Breast epithelium (tissue), 4 donors: ENCODE measurements around the gene MPST. TPM values are rescaled to one million over a fixed set of nuclear protein-coding genes. Genes with fewer than 3 reads are reported as not detected.
A peak's percentile ranks its signal among the peaks of the same experiment; 100 is the strongest.

Source experiments
- DNase-seq, 2 donors: peaks; one replicate each; pipeline ENCODE4 v3.0.0-alpha.2; 2019; ENCODE audit warnings: low spot score in 2 of 2
- H3K27ac ChIP-seq, 2 donors: fragments of 200-600 bp; sonication (generic) in 1 of 2; one replicate each; pipeline ENCODE4 v1.5.1; 2016 to 2019; ENCODE audit warnings: mild to moderate bottlenecking in 1 of 2
- H3K27me3 ChIP-seq, 2 donors: fragments of 200-600 bp; sonication (generic) in 1 of 2; one replicate each; pipeline versions ENCODE4 v1.5.1 to v1.6.0; 2017 to 2019; ENCODE audit warnings: control low read depth in 1 of 2, mild to moderate bottlenecking in 1 of 2
- H3K36me3 ChIP-seq: fragments of 200-600 bp; one replicate; pipeline ENCODE4 v1.5.1; 2019
- H3K4me1 ChIP-seq, 2 donors: fragments of 200-600 bp; sonication (generic); one replicate each; pipeline ENCODE4 v1.5.1; 2016 to 2019; ENCODE audit warnings: control low read depth in 1 of 2
- H3K4me3 ChIP-seq, 3 donors: fragments of 200-600 bp; sonication (generic); 1 replicate in 2 of 3; 2 replicates in 1 of 3; pipeline ENCODE4 v1.5.1; 2016 to 2019; ENCODE audit warnings: mild to moderate bottlenecking in 3 of 3, moderate library complexity in 2 of 3
- H3K9me3 ChIP-seq, 2 donors: fragments of 200-600 bp; sonication (generic) in 1 of 2; one replicate each; pipeline ENCODE4 v1.5.1; 2016 to 2019; ENCODE audit warnings: control low read depth in 1 of 2
- CTCF ChIP-seq, 3 donors: fragments of 450-650 bp; IDR thresholded peaks; one replicate each; pipeline ENCODE4 v1.5.1; 2016 to 2017; ENCODE audit warnings: antibody characterized with exemption in 3 of 3, mild to moderate bottlenecking in 3 of 3, moderate library complexity in 3 of 3
- POLR2A ChIP-seq: fragments of 450-650 bp; IDR thresholded peaks from one replicate; pipeline ENCODE4 v1.6.1; 2016; ENCODE audit warnings: antibody characterized with exemption, mild to moderate bottlenecking, moderate library complexity
- POLR2AphosphoS5 ChIP-seq, 3 donors: sonication (generic); formaldehyde crosslinking; IDR thresholded peaks; one replicate each; pipeline ENCODE4 v1.6.1; 2017; ENCODE audit warnings: antibody characterized with exemption in 3 of 3
- intact Hi-C: fragments of 100-400 bp; cut with DNase I; formaldehyde crosslinking; loops from one replicate; pipeline ENCODE4 v1.15.1; 2023; ENCODE audit warnings: low total_unique reads
- total RNA-seq, 3 donors: library from RNA; depleted of rRNA; stranded (reverse); fragments of >200 nt; gene quantifications; one replicate each; pipeline ENCODE4 v1.1.0, GENCODE V29; 2016

Gene MPST
- total RNA-seq, 3 donors from 2014 or later: 72.0 to 175 (median 113) TPM

GRCh38 chr22:37049224-37049623, 29.7 kb downstream of the MPST start:
- DNase-seq: no peak
- TF ChIP-seq CTCF (IDR thresholded peaks at IDR 0.05) (no peak), POLR2A (no peak), POLR2AphosphoS5 (IDR thresholded peaks at IDR 0.05) (no peak)
- no peaks in the 10 kb centered on the region for H3K9me3 ChIP-seq
- intact Hi-C loops: no loop called here
- no peaks in the 10 kb centered on the region for H3K27me3 ChIP-seq
- H3K4me3 ChIP-seq: no peak overlapping the region
- H3K36me3 ChIP-seq: no peaks in the 10 kb centered on the region
- no peaks in the 10 kb centered on the region for H3K4me1 ChIP-seq
- no peak overlapping the region for H3K27ac ChIP-seq

- intact Hi-C loops: no loop called here
- H3K9me3 ChIP-seq: no peaks in the 10 kb centered on the region
Measured at GRCh38 chr22:37050913-37051312, 31.4 kb downstream of the MPST start.

GRCh38 chr22:37051391-37052385, 32.1 kb downstream of the MPST start, which contains the start of gene KCTD17:
Gene KCTD17 (plus strand): TSS chr22:37051742. CDS start chr22:37051761, 19 bp downstream.
- TF ChIP-seq CTCF (IDR thresholded peaks at IDR 0.05): no peak
- TF ChIP-seq POLR2A: no peak
- TF ChIP-seq POLR2AphosphoS5 (IDR thresholded peaks at IDR 0.05): no peak
- no peak for DNase-seq
- Histone ChIP-seq H3K27ac (no peak within 1 kb of the TSS), H3K36me3 (no peaks in the 10 kb centered on the region), H3K9me3 (no peaks in the 10 kb centered on the region), H3K4me3 (peak within 1 kb of the TSS; percentile 66 to 94 (median 69)), H3K4me1 (no peaks in the 10 kb centered on the region), H3K27me3 (no peaks in the 10 kb centered on the region)
- intact Hi-C loops: no loop called here

More at GRCh38 chr22:37050913-37051312, 31.4 kb downstream of the MPST start:
- no peaks in the 10 kb centered on the region for H3K4me1 ChIP-seq
- DNase-seq: no peak
- TF ChIP-seq POLR2A (no peak), POLR2AphosphoS5 (IDR thresholded peaks at IDR 0.05) (no peak), CTCF (IDR thresholded peaks at IDR 0.05) (no peak)
- H3K4me3 ChIP-seq: peak overlapping the region in 2 of 3 donors; percentile 66 to 94
- no peaks in the 10 kb centered on the region for H3K36me3 ChIP-seq
- H3K27ac ChIP-seq: no peak overlapping the region
- H3K27me3 ChIP-seq: no peaks in the 10 kb centered on the region

GRCh38 chr22:37052386-37053309, 33.1 kb downstream of the MPST start:
- DNase-seq: no peak
- Histone ChIP-seq H3K27ac (no peak overlapping the region), H3K4me3 (peak overlapping the region; percentile 66 to 94 (median 69)), H3K27me3 (no peaks in the 10 kb centered on the region), H3K9me3 (no peaks in the 10 kb centered on the region), H3K4me1 (no peaks in the 10 kb centered on the region), H3K36me3 (no peaks in the 10 kb centered on the region)
- TF ChIP-seq CTCF (IDR thresholded peaks at IDR 0.05) (no peak), POLR2AphosphoS5 (IDR thresholded peaks at IDR 0.05) (no peak), POLR2A (no peak)
- intact Hi-C loops: no loop called here
